HG02642 (cell line): Measurements from ENCODE around the gene GTF3C5.
"Not testable (repeated sequence)": the region's sequence is repeated elsewhere in the genome, so short reads cannot be mapped to it uniquely, and the experiment has no call there.

Experiments
- ATAC-seq: cut with Tn5 transposase; IDR thresholded peaks from one replicate; pipeline ENCODE4 v1.9.1; 2021; ENCODE audit warnings: mild to moderate bottlenecking; ENCODE audit not compliant: unreplicated experiment, poor library complexity

GTF3C5 gene

DNA sequence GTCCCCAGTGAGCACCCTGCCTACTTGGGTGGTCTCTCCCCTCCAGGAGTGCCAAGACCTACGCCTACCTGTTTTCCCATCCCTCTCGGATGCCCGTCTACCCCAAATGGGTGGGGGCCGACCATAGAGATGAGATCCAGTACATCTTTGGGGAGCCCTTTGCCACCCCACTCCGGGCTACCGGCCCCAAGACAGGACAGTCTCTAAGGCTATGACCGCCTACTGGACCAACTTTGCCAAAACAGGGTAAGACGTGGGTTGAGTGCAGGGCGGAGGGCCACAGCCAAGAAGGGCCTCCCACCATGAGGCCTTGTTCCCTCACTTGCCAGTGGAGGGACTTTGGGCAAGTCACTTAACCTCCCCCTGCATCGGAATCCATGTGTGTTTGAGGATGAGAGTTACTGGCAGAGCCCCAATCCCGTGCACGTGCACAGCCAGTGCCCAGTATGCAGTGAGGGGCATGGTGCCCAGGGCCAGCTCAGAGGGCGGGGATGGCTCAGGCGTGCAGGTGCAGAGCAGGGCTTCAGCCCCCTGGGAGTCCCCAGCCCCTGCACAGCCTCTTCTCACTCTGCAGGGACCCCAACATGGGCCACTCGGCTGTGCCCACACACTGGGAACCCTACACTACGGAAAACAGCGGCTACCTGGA, 55.5 kb downstream of the GTF3C5 start:
- ATAC-seq = not testable (repeated sequence)

GRCh38 chr9:133086894-133087293, 56.1 kb downstream of the GTF3C5 start:
- ATAC-seq = no peak

DNA sequence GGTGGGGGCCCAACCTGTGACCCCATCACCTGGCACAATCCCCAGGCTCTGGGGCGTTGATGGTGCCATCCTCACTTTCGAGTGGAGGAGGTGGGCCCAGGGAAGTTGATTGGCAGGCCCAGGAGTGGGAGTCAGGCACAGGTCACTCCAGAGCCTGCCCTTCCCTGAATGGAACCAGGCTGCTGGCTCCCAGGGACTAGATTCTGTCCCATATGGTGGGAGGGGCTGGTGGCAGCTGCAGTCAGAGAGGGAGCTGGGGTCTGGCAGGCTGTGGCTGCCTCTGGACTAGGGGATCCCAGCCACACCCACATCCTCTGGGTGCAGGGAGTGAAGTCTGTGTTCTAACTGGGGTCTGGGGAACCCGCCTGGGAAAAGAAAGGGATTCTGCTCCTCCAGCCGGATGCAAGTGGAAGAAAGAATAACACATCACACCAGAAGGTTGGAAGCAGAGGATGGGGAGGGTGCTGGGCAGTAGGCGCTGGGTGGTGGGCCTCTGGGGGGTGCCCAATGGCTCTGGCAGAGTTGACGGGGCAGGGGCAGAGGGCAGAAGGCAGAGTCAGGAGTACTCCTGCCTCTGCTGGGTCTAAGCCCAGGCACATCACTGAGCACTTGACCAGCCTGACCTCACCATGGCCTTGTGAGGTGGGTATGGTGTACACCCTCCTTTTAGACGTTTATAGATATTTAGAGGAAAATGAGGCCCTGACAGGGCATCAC, 56.8 kb downstream of the GTF3C5 start:
- no peak for ATAC-seq

DNA sequence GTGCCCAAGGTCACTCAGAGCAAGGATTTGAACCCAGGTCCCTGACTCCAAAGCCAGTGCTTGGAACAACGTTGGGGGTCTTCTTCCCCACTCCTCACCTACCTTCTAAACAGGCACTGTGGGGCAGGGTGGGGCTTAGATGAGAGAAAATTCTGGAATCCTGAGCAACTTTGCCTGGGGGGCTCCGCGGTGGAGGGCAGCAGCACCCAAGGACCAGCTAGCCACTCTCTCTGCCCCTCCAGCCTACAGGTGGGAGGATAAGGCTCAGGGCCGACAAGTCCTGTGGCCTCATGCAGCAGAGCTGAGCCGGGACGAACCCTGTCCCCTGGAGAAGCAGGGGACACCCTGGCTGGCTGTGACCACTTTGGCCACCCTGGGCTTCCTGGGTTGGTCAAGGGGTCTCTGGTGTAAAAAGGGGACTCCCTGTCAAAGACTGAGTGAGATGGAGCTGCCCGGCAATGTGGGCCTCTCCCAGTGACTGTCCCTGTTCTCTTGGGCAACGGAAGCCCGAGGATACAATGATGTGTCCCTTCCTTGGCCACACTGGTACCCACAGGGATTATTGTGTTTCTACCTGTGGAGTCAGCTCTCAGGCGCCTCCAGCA, 57.5 kb downstream of the GTF3C5 start:
- no peak for ATAC-seq

- ATAC-seq = no peak
These were observed 58.0 kb downstream of the GTF3C5 start for GRCh38 chr9:133088756-133089155.

DNA sequence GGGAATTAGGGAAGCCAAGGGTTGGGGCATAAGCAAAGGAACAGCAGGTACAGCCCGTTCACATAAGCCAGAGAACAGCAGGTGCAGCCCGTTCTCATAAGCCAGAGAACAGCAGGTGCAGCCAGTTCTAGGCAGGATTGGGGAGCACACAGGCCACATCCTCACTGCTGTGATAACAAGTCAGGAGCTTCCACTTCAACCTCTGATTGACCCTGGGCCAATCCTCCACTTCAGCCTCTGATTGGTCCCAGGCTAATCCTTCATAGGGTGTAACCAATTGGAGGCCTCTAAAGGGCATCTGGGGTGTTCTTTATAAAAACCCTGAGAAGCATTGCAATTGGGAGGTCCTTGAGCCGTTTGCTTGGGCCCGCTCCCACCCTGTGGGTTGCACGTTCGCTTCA, 58.5 kb downstream of the GTF3C5 start:
- ATAC-seq = no peak

DNA sequence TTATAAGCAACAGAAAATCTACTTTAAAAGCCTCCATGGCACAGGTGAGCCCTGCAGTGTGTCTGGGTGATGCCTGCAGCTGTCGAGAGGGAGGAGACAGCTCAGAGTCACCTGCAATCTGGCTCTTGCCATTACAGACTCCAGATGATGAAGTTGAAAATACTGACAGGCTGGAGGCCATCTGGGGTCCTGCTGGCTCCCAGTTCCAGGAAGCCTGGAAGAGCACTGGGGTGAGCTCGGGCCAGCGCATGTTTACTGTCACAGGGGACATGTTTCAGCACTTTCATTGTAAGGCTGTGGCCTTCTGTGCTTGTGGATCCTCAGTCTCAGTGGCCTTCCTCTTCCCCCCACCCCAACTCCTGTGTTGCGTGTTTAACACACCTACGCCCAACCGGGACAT, 59.4 kb downstream of the GTF3C5 start:
- ATAC-seq = no peak

- ATAC-seq = no peak
These were observed 60.1 kb downstream of the GTF3C5 start for GRCh38 chr9:133090752-133091385.

DNA sequence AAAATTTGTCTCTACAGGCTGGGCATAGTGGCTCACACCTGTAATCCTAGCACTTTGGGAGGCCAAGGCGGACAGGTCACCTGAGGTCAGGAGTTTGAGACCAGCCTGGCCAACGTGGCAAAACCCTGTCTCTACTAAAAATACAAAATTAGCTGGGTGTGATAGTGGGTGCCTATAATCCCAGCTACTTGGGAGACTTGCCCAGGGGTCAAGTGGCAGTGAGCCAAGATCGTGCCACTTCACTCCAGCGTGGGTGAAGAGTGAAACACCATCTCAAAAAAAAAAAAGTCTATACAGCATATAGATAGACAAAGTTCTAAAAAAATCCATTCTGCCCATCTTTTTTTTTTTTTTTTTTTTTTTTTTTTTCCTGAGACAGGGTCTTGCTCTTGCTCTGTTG, 63.6 kb downstream of the GTF3C5 start:
- ATAC-seq = not testable (repeated sequence)

DNA sequence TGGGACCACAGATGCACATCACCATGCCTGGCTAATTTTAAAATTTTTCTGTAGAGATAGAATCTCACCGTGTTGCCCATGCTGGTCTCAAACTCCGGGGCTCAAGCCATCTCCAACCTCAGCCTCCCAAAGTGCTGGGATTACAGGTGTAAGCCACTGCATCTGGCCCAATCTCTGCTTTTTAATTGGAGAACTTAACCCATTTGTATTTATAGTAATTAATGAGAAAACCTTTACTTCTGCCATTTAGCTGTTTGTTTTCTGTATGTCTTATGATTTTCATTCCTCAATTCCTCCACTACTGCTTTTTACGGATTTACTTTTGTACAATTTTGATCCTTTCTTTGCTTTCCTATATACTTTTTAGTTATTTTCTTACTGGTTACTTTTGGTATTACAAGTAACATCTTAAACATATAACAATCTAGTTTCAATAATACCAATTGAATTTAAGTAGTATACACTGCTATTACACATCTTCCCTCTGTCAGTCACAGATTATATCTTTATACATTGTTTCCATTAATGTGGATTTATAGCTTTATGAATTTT, 64.1 kb downstream of the GTF3C5 start:
- no peak for ATAC-seq

GRCh38 chr9:133098104-133098754, 67.4 kb downstream of the GTF3C5 start:
- ATAC-seq = no peak

- ATAC-seq = no peak
These were observed 68.1 kb downstream of the GTF3C5 start for GRCh38 chr9:133098871-133099270.

- ATAC-seq = no peak
These were observed 69.1 kb downstream of the GTF3C5 start for GRCh38 chr9:133099726-133100505.

- ATAC-seq = no peak
These were observed 69.9 kb downstream of the GTF3C5 start for GRCh38 chr9:133100506-133101355.

- ATAC-seq = no peak
These were observed 70.8 kb downstream of the GTF3C5 start for GRCh38 chr9:133101356-133102189.

GRCh38 chr9:133102190-133103021, 71.6 kb downstream of the GTF3C5 start:
- no peak for ATAC-seq
